GM23248 (cell line): ENCODE measurements around the gene USP37. TPM values are rescaled to one million over a fixed set of nuclear protein-coding genes. Genes with fewer than 3 reads are reported as not detected.
"Not testable (repeated sequence)": the region's sequence is repeated elsewhere in the genome, so short reads cannot be mapped to it uniquely, and the experiment has no call there.

Experiments
- DNase-seq: peaks from one replicate; pipeline ENCODE4 v3.0.0-alpha.2; 2015
- H2AFZ ChIP-seq: fragments of 200-600 bp; sonication (generic); 2 replicates; pipeline ENCODE4 v1.6.1; 2016; ENCODE audit warnings: antibody characterized with exemption
- H3F3A ChIP-seq: fragments of 200-600 bp; sonication (generic); 2 replicates; pipeline ENCODE4 v1.6.1; 2016; ENCODE audit warnings: mild to moderate bottlenecking, antibody characterized with exemption, mixed run types; ENCODE audit not compliant: insufficient read depth
- H3K27ac ChIP-seq: fragments of 200-600 bp; sonication (generic); 2 replicates; pipeline ENCODE4 v1.5.1; 2016; ENCODE audit warnings: mild to moderate bottlenecking
- H3K27me3 ChIP-seq: fragments of 200-600 bp; sonication (generic); replicated peaks from 2 replicates; pipeline ENCODE4 v1.6.1; 2016; ENCODE audit warnings: mild to moderate bottlenecking; ENCODE audit not compliant: insufficient read depth
- H3K36me3 ChIP-seq: fragments of 200-600 bp; sonication (generic); 2 replicates; pipeline ENCODE4 v1.6.1; 2016; ENCODE audit warnings: low read depth, mild to moderate bottlenecking
- H3K4me1 ChIP-seq: fragments of 200-600 bp; sonication (generic); 2 replicates; pipeline ENCODE4 v1.6.1; 2016; ENCODE audit warnings: mild to moderate bottlenecking; ENCODE audit not compliant: insufficient read depth
- H3K4me2 ChIP-seq: fragments of 200-600 bp; sonication (generic); one replicate; pipeline ENCODE4 v1.6.1; 2016; ENCODE audit warnings: mild to moderate bottlenecking; ENCODE audit not compliant: unreplicated experiment
- H3K4me3 ChIP-seq: fragments of 200-600 bp; sonication (generic); 2 replicates; pipeline ENCODE4 v1.5.1; 2016; ENCODE audit warnings: mild to moderate bottlenecking
- H3K79me2 ChIP-seq: fragments of 200-600 bp; sonication (generic); 2 replicates; pipeline ENCODE4 v1.6.1; 2016; ENCODE audit warnings: mild to moderate bottlenecking; ENCODE audit not compliant: insufficient read depth
- H3K9ac ChIP-seq: fragments of 200-600 bp; sonication (generic); 2 replicates; pipeline ENCODE4 v1.6.1; 2016; ENCODE audit warnings: mild to moderate bottlenecking
- H3K9me2 ChIP-seq: fragments of 200-600 bp; sonication (generic); 2 replicates; pipeline ENCODE4 v1.6.1; 2016; ENCODE audit warnings: mixed run types, mild to moderate bottlenecking, moderate library complexity; ENCODE audit not compliant: insufficient read depth
- H3K9me3 ChIP-seq: fragments of 200-600 bp; sonication (generic); one replicate; pipeline ENCODE4 v1.6.1; 2017; ENCODE audit warnings: low read depth
- H4K20me1 ChIP-seq: fragments of 200-600 bp; sonication (generic); 2 replicates; pipeline ENCODE4 v1.6.0; 2016; ENCODE audit not compliant: insufficient read depth
- EZH2 ChIP-seq: fragments of 200-600 bp; sonication (generic); IDR thresholded peaks from 2 replicates; pipeline ENCODE4 v1.6.1; 2018; ENCODE audit warnings: antibody characterized with exemption, mild to moderate bottlenecking; ENCODE audit not compliant: insufficient read depth, poor library complexity, severe bottlenecking
- EZH2phosphoT487 ChIP-seq: fragments of 200-600 bp; sonication (generic); IDR thresholded peaks from 2 replicates; pipeline ENCODE4 v1.6.1; 2018; ENCODE audit warnings: antibody characterized with exemption, moderate library complexity, mild to moderate bottlenecking, low read depth; ENCODE audit not compliant: insufficient read depth
- WGBS, 2 experiments: methylation state at CpG; one replicate each; pipeline ENCODE4 v1.1.6; 2015 to 2017; ENCODE audit warnings: low lambda C conversion rate in 2 of 2, low coverage in 1 of 2; ENCODE audit errors: missing lambda C conversion rate in 2 of 2; 5-methylcytosine and 5-hydroxymethylcytosine counted together
- in situ Hi-C: fragments of 300-500 bp; cut with MboI; formaldehyde crosslinking; loops from 2 replicates; pipeline ENCODE4 v1.15.0; 2020
- polyA plus RNA-seq: library from polyadenylated mRNA; unstranded; fragments of >200 nt; fragmentation: Nextera tagmentation; extraction: Ambion mirVana; gene quantifications from 2 replicates; pipeline ENCODE4 v1.2.1, GENCODE V29; 2016
- total RNA-seq: library from RNA; depleted of rRNA; stranded (reverse); fragments of >200 nt; shearing (Covaris generic); gene quantifications from 2 replicates; pipeline ENCODE4 v1.2.3, GENCODE V29; 2014

The USP37 gene
- total and polyA plus RNA-seq, 2 experiments from 2014 or later, result 5.0 to 6.6 TPM

GRCh38 chr2:218547511-218547910 is 20.6 kb downstream of the USP37 start:
- H3K27me3 ChIP-seq, result no peaks in the 10 kb centered on the region
- H3K4me3 ChIP-seq, result no peak overlapping the region
- in situ Hi-C loops, result no loop called here
- no peak overlapping the region for H3K27ac ChIP-seq
- no peaks in the 10 kb centered on the region for H3K9me2 ChIP-seq
- H3F3A ChIP-seq, result no peaks in the 10 kb centered on the region
- no peak for TF ChIP-seq EZH2
- no peak for TF ChIP-seq EZH2phosphoT487
- no peak overlapping the region for H2AFZ ChIP-seq
- no peaks in the 10 kb centered on the region for H4K20me1 ChIP-seq
- H3K36me3 ChIP-seq, result peaks cover 32% of the 10 kb centered on the region
- DNase-seq, result no peak
- no peaks in the 10 kb centered on the region for H3K79me2 ChIP-seq
- H3K9me3 ChIP-seq, result no peaks in the 10 kb centered on the region
- H3K4me2 ChIP-seq, result no peak overlapping the region
- no peak overlapping the region for H3K9ac ChIP-seq
- no peaks in the 10 kb centered on the region for H3K4me1 ChIP-seq

DNA sequence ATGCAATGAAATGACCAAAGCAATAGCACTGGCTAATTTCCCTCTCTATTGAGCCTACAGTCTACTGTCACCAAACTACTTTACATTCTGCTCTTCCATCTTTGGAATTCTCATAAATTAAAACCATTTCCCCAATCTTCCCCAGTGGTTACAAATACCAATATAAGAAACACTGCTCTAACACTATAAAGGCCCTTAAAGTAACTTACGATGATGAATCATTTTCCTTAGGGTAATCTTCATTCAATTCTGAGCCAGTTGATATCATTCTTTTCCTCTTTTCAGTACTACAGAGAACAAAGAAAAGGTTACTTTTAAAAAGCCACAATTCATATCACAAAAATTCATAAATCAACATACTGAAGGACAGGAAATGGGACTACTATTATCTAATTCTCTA is 22.1 kb downstream of the USP37 start:
- Histone ChIP-seq H3K9ac (no peak overlapping the region), H3K36me3 (peaks cover 26% of the 10 kb centered on the region), H3K27me3 (no peaks in the 10 kb centered on the region), H3K79me2 (no peaks in the 10 kb centered on the region), H3K4me2 (no peak overlapping the region), H3F3A (no peaks in the 10 kb centered on the region), H3K9me3 (no peaks in the 10 kb centered on the region), H3K27ac (no peak overlapping the region), H2AFZ (no peak overlapping the region), H3K4me3 (no peak overlapping the region), H4K20me1 (no peaks in the 10 kb centered on the region), H3K9me2 (no peaks in the 10 kb centered on the region), H3K4me1 (no peaks in the 10 kb centered on the region)
- in situ Hi-C loops, result no loop called here
- DNase-seq, result no peak
- 98 to 100% methylated on average over 1 of the region's 1 CpG for WGBS, 2 experiments
- TF ChIP-seq EZH2 (no peak), EZH2phosphoT487 (no peak)

- no peaks in the 10 kb centered on the region for H4K20me1 ChIP-seq
- no peak overlapping the region for H2AFZ ChIP-seq
- no peak overlapping the region for H3K4me2 ChIP-seq
- H3K27me3 ChIP-seq, result no peaks in the 10 kb centered on the region
- H3K9me3 ChIP-seq, result no peaks in the 10 kb centered on the region
- 62 to 70% methylated on average over 3 of the region's 3 CpGs for WGBS, 2 experiments
- H3K36me3 ChIP-seq, result peaks cover 20% of the 10 kb centered on the region; the same call in 1 of the 2 replicates
- TF ChIP-seq EZH2, result no peak
- no peaks in the 10 kb centered on the region for H3K79me2 ChIP-seq
- no peaks in the 10 kb centered on the region for H3K4me1 ChIP-seq
- H3K9ac ChIP-seq, result no peak overlapping the region
- peak; percentile 17 for DNase-seq
- in situ Hi-C loops, result no loop called here
- no peak overlapping the region for H3K27ac ChIP-seq
- no peak overlapping the region for H3K4me3 ChIP-seq
- no peaks in the 10 kb centered on the region for H3F3A ChIP-seq
- H3K9me2 ChIP-seq, result no peaks in the 10 kb centered on the region
These were observed 28.1 kb downstream of the USP37 start for GRCh38 chr2:218540015-218540414.

GRCh38 chr2:218536804-218537494 is 31.2 kb downstream of the USP37 start:
- Histone ChIP-seq H3K4me1 (no peaks in the 10 kb centered on the region), H3K9me2 (no peaks in the 10 kb centered on the region), H3K9me3 (no peaks in the 10 kb centered on the region), H3K36me3 (peaks cover 27% of the 10 kb centered on the region), H2AFZ (no peak overlapping the region), H4K20me1 (no peaks in the 10 kb centered on the region), H3K4me3 (no peak overlapping the region), H3K27me3 (no peaks in the 10 kb centered on the region), H3K27ac (no peak overlapping the region), H3K4me2 (no peak overlapping the region), H3K79me2 (no peaks in the 10 kb centered on the region), H3K9ac (no peak overlapping the region), H3F3A (no peaks in the 10 kb centered on the region)
- TF ChIP-seq EZH2, result no peak
- TF ChIP-seq EZH2phosphoT487, result no peak
- peak; percentile 22 for DNase-seq
- in situ Hi-C loops, result no loop called here
- 81 to 82% methylated on average over 6 of the region's 6 CpGs for WGBS, 2 experiments

- H3K9ac ChIP-seq, result no peak overlapping the region
- no peak overlapping the region for H3K27ac ChIP-seq
- H3F3A ChIP-seq, result no peaks in the 10 kb centered on the region
- 95 to 98% methylated on average over 2 of the region's 2 CpGs for WGBS, 2 experiments
- H3K27me3 ChIP-seq, result no peaks in the 10 kb centered on the region
- H3K4me1 ChIP-seq, result no peaks in the 10 kb centered on the region
- no peak overlapping the region for H2AFZ ChIP-seq
- TF ChIP-seq EZH2, result no peak
- no peak for TF ChIP-seq EZH2phosphoT487
- no peaks in the 10 kb centered on the region for H3K9me3 ChIP-seq
- H3K9me2 ChIP-seq, result no peaks in the 10 kb centered on the region
- no peaks in the 10 kb centered on the region for H4K20me1 ChIP-seq
- DNase-seq, result no peak
- H3K36me3 ChIP-seq, result peaks cover 56% of the 10 kb centered on the region
- in situ Hi-C loops, result no loop called here
- H3K4me2 ChIP-seq, result no peak overlapping the region
- H3K79me2 ChIP-seq, result no peaks in the 10 kb centered on the region
- no peak overlapping the region for H3K4me3 ChIP-seq
These were observed 38.2 kb downstream of the USP37 start for GRCh38 chr2:218529990-218530389.

DNA sequence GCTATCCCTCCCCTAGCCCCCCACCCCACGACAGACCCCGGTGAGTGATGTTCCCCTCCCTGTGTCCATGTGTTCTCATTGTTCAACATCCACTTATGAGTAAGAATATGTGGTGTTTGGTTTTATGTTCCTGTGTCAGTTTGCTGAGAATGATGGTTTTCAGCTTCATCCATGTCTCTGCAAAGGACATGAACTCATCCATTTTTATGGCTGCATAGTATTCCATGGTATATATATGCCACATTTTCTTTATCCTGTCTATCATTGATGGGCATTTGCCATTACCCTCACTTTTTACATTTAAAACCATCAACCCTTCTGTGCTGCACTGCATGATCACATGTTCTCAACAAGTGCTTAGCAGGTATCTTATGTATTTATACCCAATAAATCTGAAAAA is 39.7 kb downstream of the USP37 start:
- DNase-seq, H3K4me2 ChIP-seq, H3K4me3 ChIP-seq, H3K9me2 ChIP-seq, H3K4me1 ChIP-seq, H3K9ac ChIP-seq, H3K9me3 ChIP-seq, H3K27me3 ChIP-seq, in situ Hi-C loops, H2AFZ ChIP-seq, H3K27ac ChIP-seq, H3K79me2 ChIP-seq, H3F3A ChIP-seq, H4K20me1 ChIP-seq: not testable (repeated sequence)
- 96 to 100% methylated on average over 2 of the region's 2 CpGs for WGBS, 2 experiments
- H3K36me3 ChIP-seq, result peaks cover 51% of the 10 kb centered on the region
